DND-41 (cell line): Measurements from ENCODE around the gene RNF135.

Experiments
- EZH2 ChIP-seq: IDR thresholded peaks from 3 replicates; pipeline ENCODE4 v1.6.1; 2012; ENCODE audit warnings: borderline replicate concordance, low read depth, mild to moderate bottlenecking, moderate library complexity, low read length, inconsistent platforms; ENCODE audit not compliant: severe bottlenecking
- TF ChIP-seq, protein P1 (sequence below): IDR thresholded peaks from 2 replicates; pipeline ENCODE4 v1.5.1; 2012; ENCODE audit warnings: borderline replicate concordance, low read length, moderate library complexity, mild to moderate bottlenecking; ENCODE audit not compliant: poor library complexity, severe bottlenecking; ENCODE audit errors: extremely low read depth

DNA sequence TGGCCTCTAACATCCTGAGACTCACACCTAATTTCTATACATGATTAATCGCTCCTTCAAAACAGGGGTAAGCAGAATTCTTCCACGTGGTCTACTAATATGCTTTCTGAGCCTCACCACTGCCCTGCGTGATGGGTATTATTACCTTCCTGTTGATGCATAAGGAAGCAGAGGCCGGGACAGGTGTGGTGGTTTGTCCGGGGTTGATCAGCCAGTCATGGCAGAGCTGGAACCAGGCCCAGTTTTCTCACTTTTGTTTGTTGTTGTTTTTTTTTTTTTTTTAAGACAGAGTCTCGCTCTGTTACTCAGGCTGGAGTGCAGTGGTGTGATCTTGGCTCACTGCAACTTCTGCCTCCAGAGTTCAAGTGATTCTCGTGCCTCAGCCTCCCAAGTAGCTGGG, 31.2 kb downstream of the RNF135 start:
- TF ChIP-seq, protein P1, sequence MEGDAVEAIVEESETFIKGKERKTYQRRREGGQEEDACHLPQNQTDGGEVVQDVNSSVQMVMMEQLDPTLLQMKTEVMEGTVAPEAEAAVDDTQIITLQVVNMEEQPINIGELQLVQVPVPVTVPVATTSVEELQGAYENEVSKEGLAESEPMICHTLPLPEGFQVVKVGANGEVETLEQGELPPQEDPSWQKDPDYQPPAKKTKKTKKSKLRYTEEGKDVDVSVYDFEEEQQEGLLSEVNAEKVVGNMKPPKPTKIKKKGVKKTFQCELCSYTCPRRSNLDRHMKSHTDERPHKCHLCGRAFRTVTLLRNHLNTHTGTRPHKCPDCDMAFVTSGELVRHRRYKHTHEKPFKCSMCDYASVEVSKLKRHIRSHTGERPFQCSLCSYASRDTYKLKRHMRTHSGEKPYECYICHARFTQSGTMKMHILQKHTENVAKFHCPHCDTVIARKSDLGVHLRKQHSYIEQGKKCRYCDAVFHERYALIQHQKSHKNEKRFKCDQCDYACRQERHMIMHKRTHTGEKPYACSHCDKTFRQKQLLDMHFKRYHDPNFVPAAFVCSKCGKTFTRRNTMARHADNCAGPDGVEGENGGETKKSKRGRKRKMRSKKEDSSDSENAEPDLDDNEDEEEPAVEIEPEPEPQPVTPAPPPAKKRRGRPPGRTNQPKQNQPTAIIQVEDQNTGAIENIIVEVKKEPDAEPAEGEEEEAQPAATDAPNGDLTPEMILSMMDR = no peak
- no peak for TF ChIP-seq EZH2
